ENCODE measurements around the gene PSMC3. TPM values are rescaled to one million over a fixed set of nuclear protein-coding genes. Genes with fewer than 3 reads are reported as not detected.

The PSMC3 gene
- total RNA-seq: 86.9 and 104 TPM in 2 replicates

GRCh38 chr11:47426062-47426956 lies at the start of gene PSMC3:
PSMC3 (minus strand) TSS chr11:47426439; CDS start chr11:47426279, 160 bp downstream.

GRCh38 chr11:47448566-47449427 lies 22.6 kb upstream of the PSMC3 start, which contains the start of gene RAPSN:
RAPSN (minus strand) TSS chr11:47449136; CDS start chr11:47448964, 172 bp downstream.

GRCh38 chr11:47407746-47408590 lies 18.3 kb downstream of the PSMC3 start, which contains the start of gene SLC39A13:
SLC39A13 (plus strand) TSS chr11:47408590; CDS start chr11:47410095, 1,505 bp downstream.

GRCh38 chr11:47378010-47378835 lies 48.0 kb downstream of the PSMC3 start, which contains the start of gene SPI1:
SPI1 (minus strand) TSS chr11:47378547; CDS start chr11:47378353, 194 bp downstream.

Other genes with a start within 250 kb of the PSMC3 start
- gene ARFGAP2, start 249.6 kb downstream of the PSMC3 start, total RNA-seq: 80.5 and 82.3 TPM in 2 replicates
- 18.2 and 25.2 TPM in 2 replicates for gene PACSIN3, start 240.0 kb downstream of the PSMC3 start, total RNA-seq
- 26.0 and 37.6 TPM in 2 replicates for gene DDB2, start 211.5 kb downstream of the PSMC3 start, total RNA-seq
- gene ACP2, start 177.6 kb downstream of the PSMC3 start, total RNA-seq: 23.8 and 27.4 TPM in 2 replicates
- 8.6 and 18.0 TPM in 2 replicates for gene NR1H3, start 168.4 kb downstream of the PSMC3 start, total RNA-seq
- 17.7 and 18.5 TPM in 2 replicates for gene MADD, start 156.3 kb downstream of the PSMC3 start, total RNA-seq
- not detected in 2 replicates for gene MYBPC3, start 73.7 kb downstream of the PSMC3 start, total RNA-seq
- gene SPI1, start 47.9 kb downstream of the PSMC3 start, total RNA-seq: not detected in 2 replicates
- gene SLC39A13, start 17.8 kb downstream of the PSMC3 start, total RNA-seq: 106 and 128 TPM in 2 replicates
- gene RAPSN, start 22.7 kb upstream of the PSMC3 start, total RNA-seq: 0.07 and 0.40 TPM in 2 replicates
- 95.1 and 97.9 TPM in 2 replicates for gene CELF1, start 126.7 kb upstream of the PSMC3 start, total RNA-seq
- gene PTPMT1, start 139.2 kb upstream of the PSMC3 start, total RNA-seq: 52.7 and 62.2 TPM in 2 replicates
- 18.4 and 21.8 TPM in 2 replicates for gene KBTBD4, start 152.5 kb upstream of the PSMC3 start, total RNA-seq
- gene NDUFS3, start 152.6 kb upstream of the PSMC3 start, total RNA-seq: 37.5 and 41.7 TPM in 2 replicates
- not detected in 2 replicates for gene FAM180B, start 160.2 kb upstream of the PSMC3 start, total RNA-seq
- 0.07 and 0.17 TPM in 2 replicates for gene C1QTNF4, start 168.0 kb upstream of the PSMC3 start, total RNA-seq
- gene MTCH2, start 216.1 kb upstream of the PSMC3 start, total RNA-seq: 63.1 and 79.9 TPM in 2 replicates